22Rv1 (cell line): Measurements from ENCODE around the gene MRPL23.
"Not testable (repeated sequence)": the region's sequence is repeated elsewhere in the genome, so short reads cannot be mapped to it uniquely, and the experiment has no call there.

Experiments used
- H3K27ac ChIP-seq: fragments of 450-650 bp; 2 replicates; pipeline ENCODE4 v1.5.1; 2017
- CTCF ChIP-seq: fragments of 450-650 bp; IDR thresholded peaks from 2 replicates; pipeline ENCODE4 v1.5.1; 2017; ENCODE audit warnings: mild to moderate bottlenecking
- ZFX ChIP-seq: fragments of 450-650 bp; IDR thresholded peaks from 2 replicates; pipeline ENCODE4 v1.6.1; 2017; ENCODE audit warnings: antibody characterized with exemption, borderline replicate concordance

The MRPL23 gene

GRCh38 chr11:1936781-1937615 lies 10.1 kb upstream of the MRPL23 start:
- H3K27ac ChIP-seq = no peak overlapping the region
- TF ChIP-seq ZFX = no peak
- no peak for TF ChIP-seq CTCF

- TF ChIP-seq ZFX (no peak), CTCF (no peak)
- H3K27ac ChIP-seq = no peak overlapping the region
These were observed 9.4 kb upstream of the MRPL23 start for GRCh38 chr11:1937616-1938342.

- TF ChIP-seq ZFX (no peak), CTCF (no peak)
- no peak overlapping the region for H3K27ac ChIP-seq
These were observed 8.7 kb upstream of the MRPL23 start for GRCh38 chr11:1938343-1939005.

GRCh38 chr11:1939006-1939625 lies 8.0 kb upstream of the MRPL23 start:
- TF ChIP-seq ZFX = no peak
- TF ChIP-seq CTCF = no peak
- H3K27ac ChIP-seq = no peak overlapping the region

GRCh38 chr11:1939788-1940187 lies 7.3 kb upstream of the MRPL23 start:
- H3K27ac ChIP-seq = not testable (repeated sequence)

- TF ChIP-seq CTCF (no peak), ZFX (no peak)
- H3K27ac ChIP-seq = no peak overlapping the region
These were observed 4.4 kb upstream of the MRPL23 start for GRCh38 chr11:1942558-1943260.

GRCh38 chr11:1943576-1943975 lies 3.6 kb upstream of the MRPL23 start:
- H3K27ac ChIP-seq = no peak overlapping the region
- TF ChIP-seq CTCF (no peak), ZFX (no peak)
